Measurements from ENCODE around the gene CCDC74A.
A peak's percentile ranks its signal among the peaks of the same experiment; 100 is the strongest.
"Not testable (repeated sequence)": the region's sequence is repeated elsewhere in the genome, so short reads cannot be mapped to it uniquely, and the experiment has no call there.

Gene CCDC74A
- long read RNA-seq = 0 reads

- not testable (repeated sequence) for H3K27me3 ChIP-seq (ENCODE audit: insufficient read depth, poor library complexity, severe bottlenecking); H3K27ac ChIP-seq (replicated peaks)
- peak within 1 kb of the TSS; percentile 25 for H3K4me3 ChIP-seq (replicated peaks; ENCODE audit: insufficient read depth, low read length)
- DNase-seq (ENCODE audit: low read depth in 1 of 2, low spot score in 1 of 2) = peak; percentile 34 to 59
Measured at GRCh38 chr2:131527131-131528001, at the start of gene CCDC74A. CCDC74A (plus strand) TSS chr2:131527888; CDS start chr2:131527971, 83 bp downstream.

GRCh38 chr2:131478074-131478849 is 49.4 kb upstream of the CCDC74A start:
- H3K4me3 ChIP-seq (replicated peaks; ENCODE audit: insufficient read depth, low read length); H3K27ac ChIP-seq (replicated peaks); H3K27me3 ChIP-seq (ENCODE audit: insufficient read depth, poor library complexity, severe bottlenecking); DNase-seq (ENCODE audit: low read depth in 1 of 2, low spot score in 1 of 2): not testable (repeated sequence)

GRCh38 chr2:131478850-131479461 is 48.7 kb upstream of the CCDC74A start:
- not testable (repeated sequence) for H3K4me3 ChIP-seq (replicated peaks; ENCODE audit: insufficient read depth, low read length); H3K27ac ChIP-seq (replicated peaks); DNase-seq (ENCODE audit: low read depth in 1 of 2, low spot score in 1 of 2); H3K27me3 ChIP-seq (ENCODE audit: insufficient read depth, poor library complexity, severe bottlenecking)

- not testable (repeated sequence) for DNase-seq (ENCODE audit: low read depth in 1 of 2, low spot score in 1 of 2); H3K27ac ChIP-seq (replicated peaks); H3K4me3 ChIP-seq (replicated peaks; ENCODE audit: insufficient read depth, low read length); H3K27me3 ChIP-seq (ENCODE audit: insufficient read depth, poor library complexity, severe bottlenecking)
Measured at GRCh38 chr2:131480351-131480750, 47.3 kb upstream of the CCDC74A start.

GRCh38 chr2:131482506-131483155 is 45.1 kb upstream of the CCDC74A start:
- H3K4me3 ChIP-seq (replicated peaks; ENCODE audit: insufficient read depth, low read length); H3K27me3 ChIP-seq (ENCODE audit: insufficient read depth, poor library complexity, severe bottlenecking); DNase-seq (ENCODE audit: low read depth in 1 of 2, low spot score in 1 of 2); H3K27ac ChIP-seq (replicated peaks): not testable (repeated sequence)

- not testable (repeated sequence) for DNase-seq (ENCODE audit: low read depth in 1 of 2, low spot score in 1 of 2); H3K4me3 ChIP-seq (replicated peaks; ENCODE audit: insufficient read depth, low read length); H3K27ac ChIP-seq (replicated peaks); H3K27me3 ChIP-seq (ENCODE audit: insufficient read depth, poor library complexity, severe bottlenecking)
Measured at GRCh38 chr2:131483981-131484820, 43.5 kb upstream of the CCDC74A start.

GRCh38 chr2:131484906-131485460 is 42.7 kb upstream of the CCDC74A start:
- not testable (repeated sequence) for H3K27me3 ChIP-seq (ENCODE audit: insufficient read depth, poor library complexity, severe bottlenecking); DNase-seq (ENCODE audit: low read depth in 1 of 2, low spot score in 1 of 2); H3K4me3 ChIP-seq (replicated peaks; ENCODE audit: insufficient read depth, low read length); H3K27ac ChIP-seq (replicated peaks)

GRCh38 chr2:131486201-131486902 is 41.3 kb upstream of the CCDC74A start:
- DNase-seq (ENCODE audit: low read depth in 1 of 2, low spot score in 1 of 2); H3K27ac ChIP-seq (replicated peaks); H3K4me3 ChIP-seq (replicated peaks; ENCODE audit: insufficient read depth, low read length); H3K27me3 ChIP-seq (ENCODE audit: insufficient read depth, poor library complexity, severe bottlenecking): not testable (repeated sequence)

All from HL-60 (cell line).